DOHH2 (cell line): ENCODE data around the gene BIRC7.

Experiments
- EZH2phosphoT487 ChIP-seq: fragments of 200-600 bp; sonication (generic); IDR thresholded peaks from 2 replicates; pipeline ENCODE4 v1.6.1; 2017; ENCODE audit warnings: borderline replicate concordance, mild to moderate bottlenecking, antibody characterized with exemption, low read length, moderate library complexity, mixed read lengths
- TF ChIP-seq, protein P1 (sequence below): fragments of 200-600 bp; sonication (generic); IDR thresholded peaks from one replicate; pipeline ENCODE4 v1.5.1; 2014; ENCODE audit warnings: antibody characterized with exemption, mild to moderate bottlenecking, low read depth, low read length; ENCODE audit not compliant: poor library complexity, severe bottlenecking

DNA sequence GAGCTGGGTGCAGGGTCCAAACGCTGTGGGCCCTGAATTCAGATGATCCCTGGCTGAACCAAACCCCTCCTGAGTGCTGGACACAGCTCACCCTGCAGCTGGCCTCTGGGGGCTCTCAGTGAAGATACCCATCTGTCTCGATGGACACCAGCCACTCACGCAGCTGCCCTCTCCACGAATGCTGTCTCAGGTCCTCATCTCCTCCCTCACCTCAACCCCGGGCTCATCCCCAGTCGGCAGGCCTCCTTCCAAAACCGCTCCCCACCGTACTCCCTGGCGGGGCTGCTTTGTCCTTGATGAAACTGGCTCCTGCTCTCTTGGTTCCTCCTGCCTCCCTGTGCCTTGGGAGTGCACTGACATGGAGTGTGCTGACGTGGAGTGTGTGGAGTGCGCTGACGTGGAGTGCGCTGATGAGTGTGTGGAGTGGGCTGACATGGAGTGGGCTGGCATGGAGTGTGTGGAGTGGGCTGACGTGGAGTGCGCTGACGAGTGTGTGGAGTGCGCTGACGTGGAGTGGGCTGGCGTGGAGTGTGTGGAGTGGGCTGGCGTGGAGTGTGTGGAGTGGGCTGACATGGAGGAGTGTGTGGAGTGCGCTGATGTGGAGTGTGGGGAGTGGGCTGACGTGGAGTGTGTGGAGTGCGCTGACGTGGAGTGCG lies 15.7 kb upstream of the BIRC7 start:
- no peak for TF ChIP-seq EZH2phosphoT487
- TF ChIP-seq, protein P1, sequence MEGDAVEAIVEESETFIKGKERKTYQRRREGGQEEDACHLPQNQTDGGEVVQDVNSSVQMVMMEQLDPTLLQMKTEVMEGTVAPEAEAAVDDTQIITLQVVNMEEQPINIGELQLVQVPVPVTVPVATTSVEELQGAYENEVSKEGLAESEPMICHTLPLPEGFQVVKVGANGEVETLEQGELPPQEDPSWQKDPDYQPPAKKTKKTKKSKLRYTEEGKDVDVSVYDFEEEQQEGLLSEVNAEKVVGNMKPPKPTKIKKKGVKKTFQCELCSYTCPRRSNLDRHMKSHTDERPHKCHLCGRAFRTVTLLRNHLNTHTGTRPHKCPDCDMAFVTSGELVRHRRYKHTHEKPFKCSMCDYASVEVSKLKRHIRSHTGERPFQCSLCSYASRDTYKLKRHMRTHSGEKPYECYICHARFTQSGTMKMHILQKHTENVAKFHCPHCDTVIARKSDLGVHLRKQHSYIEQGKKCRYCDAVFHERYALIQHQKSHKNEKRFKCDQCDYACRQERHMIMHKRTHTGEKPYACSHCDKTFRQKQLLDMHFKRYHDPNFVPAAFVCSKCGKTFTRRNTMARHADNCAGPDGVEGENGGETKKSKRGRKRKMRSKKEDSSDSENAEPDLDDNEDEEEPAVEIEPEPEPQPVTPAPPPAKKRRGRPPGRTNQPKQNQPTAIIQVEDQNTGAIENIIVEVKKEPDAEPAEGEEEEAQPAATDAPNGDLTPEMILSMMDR: no peak
